Measurements from ENCODE around the gene AP3M1. TPM values are rescaled to one million over a fixed set of nuclear protein-coding genes. Genes with fewer than 3 reads are reported as not detected.
A peak's percentile ranks its signal among the peaks of the same experiment; 100 is the strongest.

The AP3M1 gene
- total RNA-seq, 1 donor, result 55.8 TPM

- TF ChIP-seq CTCF (IDR thresholded peaks at IDR 0.05; ENCODE audit: insufficient read depth, low read length), result no peak
- no peak overlapping the region for H3K4me3 ChIP-seq (ENCODE audit: low read depth, low read length)
- DNase-seq (ENCODE audit: low read depth), result no peak
These were observed 68.5 kb downstream of the AP3M1 start for GRCh38 chr10:74081941-74082718.

DNA sequence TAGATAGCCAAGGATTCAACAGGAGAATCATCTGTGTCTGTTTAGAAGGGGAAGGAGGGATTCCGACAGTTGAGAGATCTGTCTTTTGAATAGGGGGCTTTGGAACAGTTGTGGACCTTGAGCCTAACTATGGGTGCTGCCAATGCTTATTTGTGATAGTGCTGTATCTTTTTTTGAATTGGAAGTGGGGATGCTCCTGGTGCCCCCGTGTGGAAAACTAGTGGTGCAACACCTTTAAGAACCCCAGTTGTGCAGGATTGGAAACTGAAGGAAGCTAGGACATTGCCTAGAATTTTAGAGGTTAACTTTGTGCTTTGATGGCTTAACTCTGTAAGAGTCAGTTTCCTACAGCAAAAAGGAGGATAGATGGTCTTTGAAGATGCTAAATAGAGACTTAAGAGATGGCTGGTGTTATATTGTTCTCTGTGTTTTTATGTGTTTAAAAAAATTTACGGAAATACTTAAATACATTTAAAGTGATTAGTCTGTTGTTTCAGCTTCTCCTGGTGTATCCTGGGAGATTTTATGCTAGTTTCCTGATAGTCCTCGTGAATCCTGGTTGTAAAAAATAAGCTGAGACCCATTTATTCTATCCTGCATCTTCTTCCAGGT is 69.3 kb downstream of the AP3M1 start:
- TF ChIP-seq CTCF (IDR thresholded peaks at IDR 0.05; ENCODE audit: insufficient read depth, low read length), result peak; percentile 84
- no peak overlapping the region for H3K4me3 ChIP-seq (ENCODE audit: low read depth, low read length)
- DNase-seq (ENCODE audit: low read depth), result peak; percentile 77

DNA sequence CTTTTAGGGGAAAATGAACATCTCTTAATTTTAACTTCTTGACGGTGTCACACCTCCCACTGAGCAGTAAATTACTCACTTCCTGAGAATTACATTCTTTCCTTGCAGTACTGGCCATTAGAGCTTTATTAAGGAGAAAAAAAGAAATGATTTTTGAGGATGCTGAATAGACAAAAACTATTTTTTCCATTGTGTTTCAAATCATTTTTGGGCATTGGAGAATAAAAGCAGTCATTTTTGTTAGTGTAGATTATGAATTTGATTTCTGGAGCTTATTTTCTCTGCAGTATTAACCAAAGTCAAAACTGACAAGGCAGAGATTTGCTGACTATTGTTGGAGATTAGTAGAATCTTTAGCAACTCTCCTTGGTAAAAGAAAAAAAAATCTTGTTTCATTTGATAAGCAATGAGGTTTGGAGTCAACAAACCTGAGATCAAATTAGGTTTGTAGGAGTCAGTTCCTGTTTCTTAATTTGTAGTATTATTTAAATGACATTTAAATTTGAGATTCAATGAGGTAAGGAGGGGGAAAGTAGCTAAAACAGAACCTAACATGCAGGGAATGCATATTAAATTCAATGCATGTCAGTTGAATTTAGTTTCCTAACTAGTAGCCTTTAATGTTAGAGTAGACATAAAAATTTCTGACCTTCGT is 70.6 kb downstream of the AP3M1 start:
- no peak for TF ChIP-seq CTCF (IDR thresholded peaks at IDR 0.05; ENCODE audit: insufficient read depth, low read length)
- peak; percentile 40 for DNase-seq (ENCODE audit: low read depth)
- no peak overlapping the region for H3K4me3 ChIP-seq (ENCODE audit: low read depth, low read length)

GRCh38 chr10:74079028-74079935 is 71.3 kb downstream of the AP3M1 start:
- DNase-seq (ENCODE audit: low read depth), result peak; percentile 31
- TF ChIP-seq CTCF (IDR thresholded peaks at IDR 0.05; ENCODE audit: insufficient read depth, low read length), result no peak
- H3K4me3 ChIP-seq (ENCODE audit: low read depth, low read length), result no peak overlapping the region

DNA sequence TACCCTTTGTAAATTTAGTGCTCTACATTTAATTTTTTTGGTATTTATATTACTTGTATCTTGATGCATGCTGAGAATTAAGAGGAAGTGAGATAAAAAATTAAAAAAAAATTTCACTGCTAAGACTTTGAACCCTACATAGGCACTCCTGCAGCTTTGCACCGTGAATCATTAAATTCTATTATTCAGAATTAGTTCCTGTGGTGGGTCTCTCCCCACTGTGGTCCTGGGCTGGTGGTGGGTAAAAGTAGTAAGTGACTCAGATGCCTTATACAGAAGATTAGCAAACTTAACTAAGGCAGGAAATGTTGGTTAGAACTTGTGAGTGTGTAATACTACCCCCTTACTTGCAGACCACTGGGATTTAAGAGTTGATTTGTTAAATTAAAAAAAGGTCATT is 72.6 kb downstream of the AP3M1 start:
- TF ChIP-seq CTCF (IDR thresholded peaks at IDR 0.05; ENCODE audit: insufficient read depth, low read length), result no peak
- no peak overlapping the region for H3K4me3 ChIP-seq (ENCODE audit: low read depth, low read length)
- DNase-seq (ENCODE audit: low read depth), result no peak

DNA sequence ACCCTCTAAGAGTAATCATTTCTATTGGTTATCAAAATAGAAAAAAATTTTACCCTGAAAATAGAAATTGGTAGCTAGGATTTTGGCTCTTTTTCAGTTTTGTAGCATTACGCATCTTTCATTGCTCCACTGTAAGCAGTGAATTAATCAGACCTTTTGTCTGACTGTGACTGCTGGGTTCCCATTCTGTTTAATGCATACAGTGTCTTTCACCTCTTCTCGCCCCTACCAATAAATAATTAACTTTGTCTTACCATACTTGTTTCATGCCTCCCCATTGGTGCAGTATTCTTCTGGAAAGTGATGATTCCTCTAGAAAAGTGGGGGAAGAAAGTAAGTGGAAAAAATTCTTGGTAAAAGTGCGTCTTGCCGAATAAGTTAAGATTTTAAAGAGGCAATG is 73.2 kb downstream of the AP3M1 start:
- no peak for TF ChIP-seq CTCF (IDR thresholded peaks at IDR 0.05; ENCODE audit: insufficient read depth, low read length)
- no peak overlapping the region for H3K4me3 ChIP-seq (ENCODE audit: low read depth, low read length)
- no peak for DNase-seq (ENCODE audit: low read depth)
